GM10248 (cell line): ENCODE results near the gene ARHGAP12.

Experiments used
- CTCF ChIA-PET: fragments of 300-600 bp; sonication (Branson Sonifier 250); formaldehyde crosslinking; extraction: SDS; loops from one replicate; lab custom pipeline; 2021; ENCODE audit warnings: antibody characterized with exemption; lab: Yijun Ruan, JAX
- POLR2A ChIA-PET: fragments of 350-650 bp; sonication (Branson Sonifier 250); formaldehyde crosslinking; extraction: SDS; loops from one replicate; lab custom pipeline; 2020; ENCODE audit warnings: antibody characterized with exemption; lab: Yijun Ruan, JAX
- DNase-seq: peaks from one replicate; pipeline ENCODE4 v3.0.0; 2012; ENCODE audit errors: extremely low spot score
- TF ChIP-seq, protein P1 (sequence below): IDR thresholded peaks from 2 replicates; pipeline ENCODE4 v1.5.1; 2012; ENCODE audit warnings: mild to moderate bottlenecking, low read depth; ENCODE audit errors: extremely low read depth, missing control alignments, control extremely low read depth

Gene ARHGAP12

DNA sequence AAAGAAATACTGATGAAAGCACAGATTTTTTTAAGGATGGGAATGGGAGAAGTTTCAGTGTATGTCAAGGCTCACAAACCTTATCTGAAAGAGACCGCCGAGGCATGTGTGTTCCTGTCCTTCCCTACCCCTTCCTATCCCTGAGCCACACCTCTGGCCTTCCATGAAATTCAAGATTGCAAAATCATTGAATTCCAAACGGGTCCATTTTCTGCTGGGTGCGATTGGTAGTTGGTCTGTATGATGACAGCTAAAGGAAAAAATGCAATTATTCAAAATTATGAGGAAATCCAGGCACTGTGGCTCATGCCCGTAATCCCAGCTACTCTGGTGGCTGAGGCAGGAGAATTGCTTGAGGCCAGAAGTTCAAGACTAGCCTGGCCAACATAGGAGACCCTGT is 170.1 kb downstream of the ARHGAP12 start:
- POLR2A ChIA-PET: no interaction called here
- CTCF ChIA-PET: interaction anchor here (2.0 kb wide), 1 partner anchor 12 kb away, joined by 5 read pairs; no protein-coding TSS in a partner anchor
- TF ChIP-seq, protein P1, sequence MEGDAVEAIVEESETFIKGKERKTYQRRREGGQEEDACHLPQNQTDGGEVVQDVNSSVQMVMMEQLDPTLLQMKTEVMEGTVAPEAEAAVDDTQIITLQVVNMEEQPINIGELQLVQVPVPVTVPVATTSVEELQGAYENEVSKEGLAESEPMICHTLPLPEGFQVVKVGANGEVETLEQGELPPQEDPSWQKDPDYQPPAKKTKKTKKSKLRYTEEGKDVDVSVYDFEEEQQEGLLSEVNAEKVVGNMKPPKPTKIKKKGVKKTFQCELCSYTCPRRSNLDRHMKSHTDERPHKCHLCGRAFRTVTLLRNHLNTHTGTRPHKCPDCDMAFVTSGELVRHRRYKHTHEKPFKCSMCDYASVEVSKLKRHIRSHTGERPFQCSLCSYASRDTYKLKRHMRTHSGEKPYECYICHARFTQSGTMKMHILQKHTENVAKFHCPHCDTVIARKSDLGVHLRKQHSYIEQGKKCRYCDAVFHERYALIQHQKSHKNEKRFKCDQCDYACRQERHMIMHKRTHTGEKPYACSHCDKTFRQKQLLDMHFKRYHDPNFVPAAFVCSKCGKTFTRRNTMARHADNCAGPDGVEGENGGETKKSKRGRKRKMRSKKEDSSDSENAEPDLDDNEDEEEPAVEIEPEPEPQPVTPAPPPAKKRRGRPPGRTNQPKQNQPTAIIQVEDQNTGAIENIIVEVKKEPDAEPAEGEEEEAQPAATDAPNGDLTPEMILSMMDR: no peak
- no peak for DNase-seq

DNA sequence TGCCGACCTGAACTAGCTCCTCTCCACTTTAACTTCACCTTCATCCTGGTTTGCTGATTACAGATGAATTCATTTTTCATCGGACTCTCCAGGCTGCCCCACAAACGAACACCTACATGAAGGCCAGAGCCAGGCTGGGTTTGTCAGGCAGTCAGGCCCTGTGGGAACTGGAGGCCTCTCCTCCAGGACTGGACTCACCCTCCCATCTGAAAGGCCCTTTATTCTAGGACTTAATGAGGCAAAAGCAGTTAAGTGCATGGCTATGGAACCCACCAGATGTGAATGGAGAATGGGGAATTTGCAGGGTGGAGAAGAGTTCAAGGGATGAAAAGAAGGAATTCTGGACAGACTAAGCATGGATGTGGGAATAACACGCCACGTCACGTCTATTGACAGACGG is 170.8 kb downstream of the ARHGAP12 start:
- TF ChIP-seq, protein P1: no peak
- DNase-seq: no peak
- CTCF ChIA-PET: interaction anchor here (0.7 to 2.0 kb wide), 4 partner anchors 9 to 416 kb away, joined by 3 to 5 read pairs (median 3); no protein-coding TSS in a partner anchor
- POLR2A ChIA-PET: no interaction called here

DNA sequence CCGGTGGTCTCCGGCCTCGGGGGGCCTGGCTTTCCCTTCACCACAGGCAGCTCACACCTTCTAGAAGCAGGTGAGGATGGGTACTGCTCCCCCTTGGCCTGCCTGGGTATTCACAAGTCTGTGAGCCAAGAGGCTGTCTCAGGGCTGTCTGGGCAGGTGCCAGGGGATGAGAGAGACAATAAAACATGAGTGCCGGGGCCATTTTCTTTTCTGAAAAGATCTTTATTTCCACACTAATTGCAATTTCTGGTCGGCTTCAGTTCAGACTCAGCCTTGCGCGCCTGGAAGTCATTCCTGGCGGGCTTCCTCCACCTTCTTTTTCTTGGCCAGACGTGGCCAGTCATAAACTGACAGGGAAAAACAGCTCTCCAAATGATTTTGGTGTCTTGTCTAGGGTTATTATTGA is 171.2 kb downstream of the ARHGAP12 start:
- POLR2A ChIA-PET: no interaction called here
- no peak for DNase-seq
- CTCF ChIA-PET: interaction anchor here (0.7 to 2.0 kb wide), 4 partner anchors 8 to 415 kb away, joined by 3 to 5 read pairs (median 3); no protein-coding TSS in a partner anchor
- TF ChIP-seq, protein P1: no peak

DNA sequence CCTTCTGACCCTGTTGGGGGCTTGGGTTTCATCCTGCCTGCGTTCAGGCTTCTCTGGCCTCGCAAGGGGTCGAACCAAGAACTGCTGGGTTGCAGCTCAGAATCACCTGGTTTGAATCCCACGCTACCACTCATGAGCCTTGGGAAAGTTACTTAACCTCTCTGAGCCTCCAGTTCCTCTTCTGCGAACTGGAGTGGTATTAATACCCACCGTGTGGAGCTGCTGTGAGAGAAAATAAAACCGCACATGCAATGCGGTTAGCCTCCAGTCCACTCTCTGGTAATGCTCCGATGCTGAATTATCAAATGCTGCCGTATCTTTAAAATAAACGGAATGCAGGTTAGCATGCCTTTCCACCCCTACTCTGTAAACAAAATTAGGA is 171.9 kb downstream of the ARHGAP12 start:
- ChIA-PET POLR2A (no interaction called here), CTCF (no interaction called here)
- no peak for DNase-seq
- TF ChIP-seq, protein P1: no peak

DNA sequence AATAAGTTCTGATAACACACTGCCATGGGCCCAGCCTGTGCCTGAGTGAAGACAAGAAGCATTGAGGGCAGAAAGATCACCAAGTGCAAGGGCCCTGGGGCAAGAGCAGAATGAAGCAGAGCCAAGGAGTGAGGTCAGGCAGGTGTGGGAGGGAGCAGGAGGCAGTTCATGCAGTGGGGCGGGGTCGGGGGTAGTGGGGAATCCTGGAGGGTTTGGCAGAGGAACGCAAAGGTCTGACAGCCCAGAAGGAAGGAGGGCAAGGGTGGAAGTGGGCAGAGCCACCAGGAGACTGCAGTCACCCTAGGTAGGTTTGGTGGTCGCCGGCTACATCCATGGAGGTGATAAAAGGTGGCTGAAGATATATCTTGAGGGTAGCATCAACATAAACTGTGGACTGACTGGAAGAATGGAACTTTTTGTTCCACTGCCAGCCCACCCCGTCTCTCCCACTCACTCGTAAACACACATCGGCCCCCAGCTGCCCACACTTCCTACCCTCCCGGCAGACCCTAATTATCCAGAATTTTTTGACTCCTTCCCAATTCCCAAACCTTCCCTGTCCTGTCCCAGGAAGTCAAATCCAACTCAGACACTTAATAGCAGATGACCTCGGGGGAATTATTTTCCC is 172.4 kb downstream of the ARHGAP12 start:
- ChIA-PET CTCF (interaction anchor here (1.2 kb wide), 1 partner anchor 14 kb away, joined by 4 read pairs; no protein-coding TSS in a partner anchor), POLR2A (no interaction called here)
- TF ChIP-seq, protein P1: no peak
- DNase-seq: no peak
